Tibial nerve (tissue), 3 donors: Measurements from ENCODE around the gene PLGRKT.

Experiments
- POLR2A ChIP-seq, 2 donors: fragments of 450-650 bp; IDR thresholded peaks; one replicate each; pipeline ENCODE4 v1.6.1; 2017; ENCODE audit warnings: antibody characterized with exemption in 2 of 2, mild to moderate bottlenecking in 2 of 2, moderate library complexity in 2 of 2
- TF ChIP-seq, protein P1 (sequence below), 5 experiments: fragments of 200-600 bp in 3 of 5; fragments of 450-650 bp in 2 of 5; sonication (generic) in 3 of 5; IDR thresholded peaks; one replicate each; pipeline ENCODE4 v1.5.1; 2016 to 2019; ENCODE audit warnings: antibody characterized with exemption in 5 of 5, mild to moderate bottlenecking in 3 of 5, moderate library complexity in 2 of 5

DNA sequence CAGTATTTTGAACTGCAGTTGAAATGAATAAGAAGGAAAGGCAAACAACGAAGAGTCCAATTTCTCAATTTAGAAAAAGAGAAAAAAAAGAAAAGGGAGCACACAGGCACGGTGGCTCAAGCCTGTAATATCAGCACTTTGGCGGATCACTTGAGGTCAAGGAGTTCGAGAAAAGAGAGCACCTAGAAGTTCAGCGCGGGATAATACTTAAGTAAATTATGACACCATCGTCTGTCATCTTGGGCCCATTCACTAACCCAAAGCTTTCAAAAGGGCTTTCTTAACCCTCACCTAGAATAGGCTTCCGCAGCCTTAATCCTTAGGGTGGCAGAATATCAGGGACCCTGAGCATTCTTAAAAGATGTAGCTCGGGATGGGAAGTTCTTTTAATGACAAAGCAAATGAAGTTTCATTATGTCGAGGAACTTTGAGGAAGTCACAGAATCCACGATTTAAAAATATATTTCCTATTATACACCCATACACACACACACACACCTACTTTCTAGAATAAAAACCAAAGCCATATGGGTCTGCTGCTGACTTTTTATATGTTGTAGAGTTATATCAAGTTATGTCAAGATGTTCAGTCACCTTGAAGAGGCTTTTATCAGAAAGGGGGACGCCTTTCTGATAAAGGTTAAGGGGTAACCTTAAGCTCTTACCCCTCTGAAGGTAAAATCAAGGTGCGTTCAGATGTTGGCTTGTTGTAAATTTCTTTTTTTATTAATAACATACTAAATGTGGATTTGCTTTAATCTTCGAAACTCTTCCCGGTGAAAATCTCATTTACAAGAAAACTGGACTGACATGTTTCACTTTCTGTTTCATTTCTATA lies 12.0 kb upstream of the PLGRKT start:
- TF ChIP-seq POLR2A (IDR thresholded peaks at IDR 0.05), result no peak
- TF ChIP-seq, protein P1, sequence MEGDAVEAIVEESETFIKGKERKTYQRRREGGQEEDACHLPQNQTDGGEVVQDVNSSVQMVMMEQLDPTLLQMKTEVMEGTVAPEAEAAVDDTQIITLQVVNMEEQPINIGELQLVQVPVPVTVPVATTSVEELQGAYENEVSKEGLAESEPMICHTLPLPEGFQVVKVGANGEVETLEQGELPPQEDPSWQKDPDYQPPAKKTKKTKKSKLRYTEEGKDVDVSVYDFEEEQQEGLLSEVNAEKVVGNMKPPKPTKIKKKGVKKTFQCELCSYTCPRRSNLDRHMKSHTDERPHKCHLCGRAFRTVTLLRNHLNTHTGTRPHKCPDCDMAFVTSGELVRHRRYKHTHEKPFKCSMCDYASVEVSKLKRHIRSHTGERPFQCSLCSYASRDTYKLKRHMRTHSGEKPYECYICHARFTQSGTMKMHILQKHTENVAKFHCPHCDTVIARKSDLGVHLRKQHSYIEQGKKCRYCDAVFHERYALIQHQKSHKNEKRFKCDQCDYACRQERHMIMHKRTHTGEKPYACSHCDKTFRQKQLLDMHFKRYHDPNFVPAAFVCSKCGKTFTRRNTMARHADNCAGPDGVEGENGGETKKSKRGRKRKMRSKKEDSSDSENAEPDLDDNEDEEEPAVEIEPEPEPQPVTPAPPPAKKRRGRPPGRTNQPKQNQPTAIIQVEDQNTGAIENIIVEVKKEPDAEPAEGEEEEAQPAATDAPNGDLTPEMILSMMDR (IDR thresholded peaks at IDR 0.05), result no peak
